HG03097 (cell line): ENCODE results near the gene SRCAP.
A peak's percentile ranks its signal among the peaks of the same experiment; 100 is the strongest.
"Not testable (repeated sequence)": the region's sequence is repeated elsewhere in the genome, so short reads cannot be mapped to it uniquely, and the experiment has no call there.

Source experiments
- ATAC-seq: cut with Tn5 transposase; IDR thresholded peaks from one replicate; pipeline ENCODE4 v1.9.1; 2021; ENCODE audit not compliant: unreplicated experiment, low FRiP score

Gene SRCAP

GRCh38 chr16:30697264-30698138, 1.5 kb upstream of the SRCAP start:
- peak; percentile 86 for ATAC-seq

DNA sequence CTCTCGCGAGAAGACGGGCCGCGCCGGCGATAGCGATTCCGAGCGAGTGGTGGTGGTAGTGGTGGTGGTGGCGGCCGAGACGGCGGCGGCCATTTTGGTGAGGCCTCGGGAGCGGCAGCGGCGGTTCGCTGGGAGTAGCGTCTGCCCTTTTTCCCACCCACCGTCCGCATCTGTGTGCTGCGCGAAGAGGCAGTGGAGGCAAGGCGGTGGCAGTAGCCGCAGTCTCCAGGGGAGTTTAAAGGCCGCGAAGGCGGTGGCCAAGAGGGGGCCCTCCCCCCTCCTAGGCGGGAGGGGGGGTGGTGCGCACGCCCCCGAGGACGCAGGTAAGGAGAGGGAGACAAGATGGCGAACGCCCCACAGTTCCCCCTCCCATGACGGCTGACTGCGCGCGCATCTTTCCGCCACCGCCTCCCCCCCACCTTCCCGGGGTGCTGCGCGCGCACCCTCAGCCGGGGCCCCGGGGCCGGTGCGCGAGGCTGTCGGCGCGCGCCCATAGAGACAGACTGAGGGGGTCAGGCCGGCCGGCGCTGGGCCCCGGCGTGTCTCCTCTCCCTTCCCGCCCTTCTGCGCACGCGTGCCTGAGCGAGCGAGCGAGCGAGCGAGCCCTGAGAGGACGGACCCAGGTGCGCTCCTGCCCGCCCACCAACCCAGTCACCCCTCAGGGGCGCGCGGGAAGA, 694 bp upstream of the SRCAP start:
- ATAC-seq: peak; percentile 65

DNA sequence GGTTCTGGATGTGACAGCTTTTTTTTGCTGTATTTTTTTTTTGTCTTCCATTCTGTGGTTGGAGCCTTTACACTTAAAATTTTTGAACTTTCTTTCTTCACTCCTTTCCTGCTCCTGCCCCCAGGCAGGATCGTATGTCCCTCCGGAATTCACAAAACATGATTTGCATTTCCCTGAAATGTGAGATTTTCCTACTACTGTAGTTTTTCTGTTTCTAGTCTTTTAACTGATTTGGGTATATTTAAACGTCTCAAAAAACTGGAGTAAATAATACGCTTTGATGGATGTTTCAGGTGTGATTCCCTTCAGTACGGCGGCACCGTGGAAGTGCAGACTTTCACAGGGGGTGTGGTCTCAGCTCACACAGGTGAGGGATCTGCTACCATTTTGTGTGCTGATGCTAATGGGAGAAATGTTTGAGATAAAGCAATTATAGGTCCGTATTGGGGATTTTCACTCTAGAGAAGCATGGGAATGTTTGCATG, 686 bp downstream of the SRCAP start:
- no peak for ATAC-seq

DNA sequence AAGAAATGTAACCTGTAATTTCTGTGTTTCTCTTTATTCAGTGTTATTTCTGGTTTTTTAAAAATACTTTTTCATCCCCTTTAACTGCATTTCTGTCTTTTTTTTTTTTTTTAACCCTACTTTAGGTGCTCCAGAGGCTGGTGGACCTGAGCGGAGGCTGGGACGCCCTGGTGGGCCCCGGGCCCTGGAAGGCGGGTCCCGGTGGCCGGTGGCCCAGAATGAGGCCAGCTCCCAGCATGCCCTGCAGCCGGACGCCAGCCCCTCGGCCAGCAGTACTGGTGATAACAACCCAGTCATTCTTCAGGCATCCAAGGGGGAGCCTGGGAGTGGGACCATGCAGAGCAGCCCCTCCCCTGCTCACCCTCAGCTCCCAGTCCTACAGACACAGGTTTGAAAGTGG, 1.5 kb downstream of the SRCAP start:
- ATAC-seq: no peak

GRCh38 chr16:30700971-30701370, 2.0 kb downstream of the SRCAP start:
- no peak for ATAC-seq

DNA sequence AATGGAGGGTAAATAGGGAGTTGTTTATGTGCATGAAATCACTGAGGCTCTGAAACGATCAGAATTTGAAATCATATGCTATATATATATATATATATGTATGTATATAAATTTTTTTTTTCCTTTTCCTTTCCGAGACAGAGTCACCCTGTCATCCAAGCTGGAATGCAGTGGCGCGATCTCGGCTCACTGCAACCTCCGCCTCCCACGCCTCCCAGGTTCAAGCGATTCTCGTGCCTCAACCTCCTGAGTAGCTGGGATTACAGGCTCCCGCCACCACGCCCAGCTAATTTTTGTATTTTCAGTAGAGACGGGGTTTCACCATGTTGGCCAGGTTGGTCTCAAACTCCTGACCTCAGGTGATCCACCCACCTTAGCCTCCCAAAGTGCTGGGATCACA, 4.1 kb downstream of the SRCAP start:
- not testable (repeated sequence) for ATAC-seq

GRCh38 chr16:30703971-30704370, 5.0 kb downstream of the SRCAP start:
- no peak for ATAC-seq

GRCh38 chr16:30706046-30706445, 7.1 kb downstream of the SRCAP start:
- ATAC-seq: no peak

DNA sequence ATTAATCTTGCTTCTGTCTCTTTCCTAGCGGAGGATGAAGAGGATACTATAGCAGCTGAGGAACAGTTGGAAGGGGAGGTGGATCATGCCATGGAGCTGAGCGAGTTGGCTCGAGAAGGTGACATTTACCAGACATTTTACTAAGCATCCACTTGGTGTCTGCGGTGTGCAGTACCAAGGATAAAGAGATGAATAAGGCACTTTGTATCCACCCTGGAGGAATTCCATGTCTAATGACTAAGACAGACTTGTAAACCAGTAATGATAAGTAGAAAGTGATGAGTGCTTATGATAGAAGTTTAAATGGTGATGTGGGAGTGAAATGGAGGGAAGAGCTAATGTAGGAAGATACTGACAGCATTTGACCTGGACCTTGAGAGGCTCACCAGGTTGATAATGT, 12.0 kb downstream of the SRCAP start:
- no peak for ATAC-seq

- ATAC-seq: no peak
Measured at GRCh38 chr16:30711712-30712111, 12.7 kb downstream of the SRCAP start.

GRCh38 chr16:30715750-30716445, 16.9 kb downstream of the SRCAP start:
- no peak for ATAC-seq

DNA sequence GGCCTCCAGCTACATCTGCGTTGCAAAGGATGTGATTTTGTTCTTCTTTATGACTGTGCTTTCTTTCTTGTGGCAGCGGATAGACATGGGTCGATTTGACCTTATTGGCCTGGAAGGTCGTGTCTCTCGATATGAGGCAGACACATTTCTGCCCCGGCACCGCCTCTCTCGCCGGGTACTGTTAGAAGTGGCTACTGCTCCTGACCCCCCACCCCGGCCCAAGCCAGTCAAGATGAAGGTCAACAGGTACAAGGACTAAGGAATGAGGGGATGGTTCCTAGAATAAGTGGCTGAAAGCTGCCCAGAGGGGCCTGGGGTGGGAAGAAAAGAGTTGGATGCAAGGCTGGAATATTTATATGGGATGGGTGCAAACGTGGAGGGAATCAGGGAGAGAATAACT, 21.1 kb downstream of the SRCAP start:
- ATAC-seq: no peak

DNA sequence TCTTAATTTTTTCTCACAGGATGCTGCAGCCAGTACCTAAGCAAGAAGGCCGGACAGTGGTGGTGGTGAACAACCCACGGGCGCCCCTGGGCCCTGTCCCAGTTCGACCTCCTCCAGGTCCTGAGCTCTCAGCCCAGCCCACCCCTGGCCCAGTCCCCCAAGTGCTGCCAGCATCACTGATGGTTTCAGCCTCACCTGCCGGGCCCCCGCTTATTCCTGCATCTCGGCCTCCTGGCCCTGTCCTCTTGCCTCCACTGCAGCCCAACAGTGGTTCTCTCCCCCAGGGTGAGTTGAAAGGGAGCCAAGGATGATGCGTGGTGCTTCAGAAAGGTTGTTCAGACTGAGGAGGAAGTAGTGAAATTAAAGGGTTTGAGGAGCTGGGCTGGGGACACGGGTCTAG, 21.7 kb downstream of the SRCAP start:
- ATAC-seq: no peak

- ATAC-seq: no peak
Measured at GRCh38 chr16:30721167-30721566, 22.2 kb downstream of the SRCAP start.

DNA sequence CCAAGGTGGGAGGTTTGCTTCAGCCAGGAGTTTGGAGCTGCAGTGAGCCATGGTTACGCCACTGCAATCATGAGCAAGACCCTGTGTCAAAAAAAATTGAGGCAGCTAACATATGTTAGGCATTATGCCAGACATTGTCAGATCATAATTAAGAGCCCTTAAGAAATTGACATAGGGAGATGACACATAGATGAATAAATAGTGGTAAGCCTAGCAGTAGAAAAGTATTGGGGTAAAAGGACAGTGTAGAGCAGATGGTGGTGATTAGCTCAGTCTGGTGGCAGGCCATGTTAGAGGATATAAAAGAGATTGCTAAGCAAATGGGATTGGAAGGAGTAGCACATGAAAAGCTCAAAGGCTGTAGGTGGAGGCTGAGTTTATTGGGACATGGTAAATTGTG, 22.6 kb downstream of the SRCAP start:
- no peak for ATAC-seq

GRCh38 chr16:30722443-30722842, 23.5 kb downstream of the SRCAP start:
- ATAC-seq: no peak

- ATAC-seq: no peak
Measured at GRCh38 chr16:30722916-30723315, 23.9 kb downstream of the SRCAP start.

DNA sequence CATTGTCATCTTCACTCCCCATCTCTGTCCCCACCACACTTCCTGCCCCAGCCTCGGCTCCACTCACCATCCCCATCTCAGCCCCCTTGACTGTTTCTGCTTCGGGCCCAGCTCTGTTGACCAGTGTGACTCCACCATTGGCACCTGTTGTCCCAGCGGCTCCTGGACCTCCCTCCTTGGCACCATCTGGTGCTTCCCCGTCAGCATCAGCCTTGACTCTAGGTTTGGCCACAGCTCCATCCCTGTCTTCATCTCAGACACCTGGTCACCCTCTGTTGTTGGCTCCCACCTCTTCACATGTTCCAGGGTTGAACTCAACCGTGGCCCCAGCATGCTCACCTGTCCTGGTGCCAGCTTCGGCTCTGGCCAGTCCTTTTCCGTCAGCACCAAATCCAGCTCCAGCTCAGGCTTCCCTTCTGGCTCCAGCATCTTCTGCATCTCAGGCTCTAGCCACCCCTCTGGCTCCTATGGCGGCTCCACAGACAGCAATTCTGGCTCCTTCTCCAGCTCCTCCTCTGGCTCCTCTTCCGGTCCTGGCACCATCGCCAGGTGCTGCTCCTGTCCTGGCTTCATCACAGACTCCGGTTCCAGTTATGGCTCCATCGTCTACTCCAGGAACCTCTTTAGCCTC, 24.9 kb downstream of the SRCAP start:
- ATAC-seq: no peak

GRCh38 chr16:30724641-30725417, 25.9 kb downstream of the SRCAP start:
- ATAC-seq: no peak

GRCh38 chr16:30725418-30725792, 26.4 kb downstream of the SRCAP start:
- no peak for ATAC-seq
